ENCODE measurements around the gene KRTAP3-2. TPM values are rescaled to one million over a fixed set of nuclear protein-coding genes. Genes with fewer than 3 reads are reported as not detected.

Gene KRTAP3-2
- total RNA-seq, 4 donors from 2014 or later, result not detected

DNA sequence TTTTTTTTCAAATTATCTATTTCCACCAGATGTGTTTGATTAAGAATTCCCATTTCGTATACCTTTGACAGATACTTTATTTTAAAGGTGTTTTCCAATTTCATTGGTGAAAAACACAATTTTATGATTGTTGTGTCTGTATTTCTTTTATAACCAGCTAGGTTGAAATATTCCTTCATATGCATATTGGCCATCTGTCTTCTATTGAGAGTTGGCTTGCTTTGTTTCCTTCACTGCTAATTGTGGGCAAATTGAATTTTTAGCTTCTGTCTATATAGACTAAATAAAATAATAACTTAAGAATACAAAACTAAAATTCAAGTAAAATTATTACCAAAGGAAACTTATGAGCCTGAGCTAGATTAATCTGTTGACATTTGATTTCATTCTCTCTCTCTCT, 4.6 kb downstream of the KRTAP3-2 start:
- DNase-seq (no peak), ATAC-seq (no peak)
- Histone ChIP-seq H3K4me1 (no peaks in the 10 kb centered on the region), H3K27me3 (peaks cover 0 to 19% (median 0%) of the 10 kb centered on the region in 3 donors), H3K27ac (no peak overlapping the region), H3K9me3 (no peaks in the 10 kb centered on the region), H3K36me3 (no peaks in the 10 kb centered on the region), H3K4me3 (no peak overlapping the region)
- intact Hi-C loops (cut with DNase I; ENCODE audit: low total_unique reads), result no loop called here
- no peak for TF ChIP-seq POLR2A (IDR thresholded peaks at IDR 0.05)
- TF ChIP-seq, protein P1, sequence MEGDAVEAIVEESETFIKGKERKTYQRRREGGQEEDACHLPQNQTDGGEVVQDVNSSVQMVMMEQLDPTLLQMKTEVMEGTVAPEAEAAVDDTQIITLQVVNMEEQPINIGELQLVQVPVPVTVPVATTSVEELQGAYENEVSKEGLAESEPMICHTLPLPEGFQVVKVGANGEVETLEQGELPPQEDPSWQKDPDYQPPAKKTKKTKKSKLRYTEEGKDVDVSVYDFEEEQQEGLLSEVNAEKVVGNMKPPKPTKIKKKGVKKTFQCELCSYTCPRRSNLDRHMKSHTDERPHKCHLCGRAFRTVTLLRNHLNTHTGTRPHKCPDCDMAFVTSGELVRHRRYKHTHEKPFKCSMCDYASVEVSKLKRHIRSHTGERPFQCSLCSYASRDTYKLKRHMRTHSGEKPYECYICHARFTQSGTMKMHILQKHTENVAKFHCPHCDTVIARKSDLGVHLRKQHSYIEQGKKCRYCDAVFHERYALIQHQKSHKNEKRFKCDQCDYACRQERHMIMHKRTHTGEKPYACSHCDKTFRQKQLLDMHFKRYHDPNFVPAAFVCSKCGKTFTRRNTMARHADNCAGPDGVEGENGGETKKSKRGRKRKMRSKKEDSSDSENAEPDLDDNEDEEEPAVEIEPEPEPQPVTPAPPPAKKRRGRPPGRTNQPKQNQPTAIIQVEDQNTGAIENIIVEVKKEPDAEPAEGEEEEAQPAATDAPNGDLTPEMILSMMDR (IDR thresholded peaks at IDR 0.05 in 4 of 5, conservative IDR thresholded peaks at IDR 0.05 in 1 of 5), result no peak
- in situ Hi-C loops (cut with MboI; ENCODE audit: low sequenced_read_pairs in 4 of 4), result no loop called here

DNA sequence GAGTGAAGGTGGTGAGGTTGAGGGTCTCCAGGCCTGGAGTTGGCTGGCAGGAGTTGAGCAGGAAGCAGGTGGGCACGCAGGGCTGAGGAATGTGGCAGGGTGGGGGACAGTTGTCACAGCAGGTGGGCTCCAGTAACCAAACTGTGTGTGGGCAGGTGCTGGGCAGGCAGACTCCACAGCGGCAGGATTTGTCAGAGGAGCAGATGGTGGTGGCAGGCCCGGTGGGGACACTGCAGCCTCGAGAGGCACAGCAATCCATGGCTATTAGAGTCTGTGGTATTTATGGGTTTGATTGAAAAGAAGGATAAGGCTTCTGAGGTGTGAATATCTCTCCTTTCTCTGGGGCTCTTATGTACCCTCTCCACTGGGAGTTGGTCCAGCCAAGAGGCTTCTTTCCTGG, 5.9 kb downstream of the KRTAP3-2 start, which contains the start of gene KRTAP3-3:
Gene KRTAP3-3 (minus strand): TSS at position 326 of the 400 bp plus-strand sequence. CDS start 67 bp downstream, at position 259.
- Histone ChIP-seq H3K27ac (no peak within 1 kb of the TSS), H3K4me1 (no peaks in the 10 kb centered on the region), H3K36me3 (no peaks in the 10 kb centered on the region), H3K4me3 (no peak within 1 kb of the TSS), H3K27me3 (peaks cover 0 to 19% (median 0%) of the 10 kb centered on the region in 3 donors), H3K9me3 (no peaks in the 10 kb centered on the region)
- in situ Hi-C loops (cut with MboI; ENCODE audit: low sequenced_read_pairs in 4 of 4), result no loop called here
- intact Hi-C loops (cut with DNase I; ENCODE audit: low total_unique reads), result no loop called here
- ATAC-seq (no peak), DNase-seq (no peak)
- TF ChIP-seq, protein P1 (IDR thresholded peaks at IDR 0.05 in 4 of 5, conservative IDR thresholded peaks at IDR 0.05 in 1 of 5), result no peak
- no peak for TF ChIP-seq POLR2A (IDR thresholded peaks at IDR 0.05)

DNA sequence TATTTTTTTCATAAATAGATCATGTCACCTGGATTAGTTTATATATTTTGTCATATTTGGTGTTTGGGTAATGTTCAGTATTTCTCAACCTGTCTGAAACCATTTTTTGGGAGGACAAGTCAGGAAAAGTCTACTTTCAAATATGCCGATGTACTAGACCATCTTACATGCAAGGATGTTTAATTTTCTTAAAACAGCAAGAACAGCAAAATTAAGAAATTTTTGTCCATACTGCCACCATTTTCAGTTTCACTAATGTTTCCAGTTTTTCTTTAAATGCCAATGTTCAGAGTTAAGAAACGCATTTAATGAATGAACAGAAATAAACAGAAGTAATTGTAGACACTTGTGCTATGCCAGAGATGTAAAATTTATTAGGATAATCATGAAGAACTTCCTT, 6.6 kb downstream of the KRTAP3-2 start:
- Histone ChIP-seq H3K4me3 (no peak overlapping the region), H3K4me1 (no peaks in the 10 kb centered on the region), H3K36me3 (no peaks in the 10 kb centered on the region), H3K9me3 (no peaks in the 10 kb centered on the region), H3K27ac (no peak overlapping the region), H3K27me3 (peaks cover 0 to 19% (median 0%) of the 10 kb centered on the region in 3 donors)
- TF ChIP-seq POLR2A (IDR thresholded peaks at IDR 0.05), result no peak
- TF ChIP-seq, protein P1 (IDR thresholded peaks at IDR 0.05 in 4 of 5, conservative IDR thresholded peaks at IDR 0.05 in 1 of 5), result no peak
- ATAC-seq, result no peak
- intact Hi-C loops (cut with DNase I; ENCODE audit: low total_unique reads), result no loop called here
- in situ Hi-C loops (cut with MboI; ENCODE audit: low sequenced_read_pairs in 4 of 4), result no loop called here
- DNase-seq, result no peak

DNA sequence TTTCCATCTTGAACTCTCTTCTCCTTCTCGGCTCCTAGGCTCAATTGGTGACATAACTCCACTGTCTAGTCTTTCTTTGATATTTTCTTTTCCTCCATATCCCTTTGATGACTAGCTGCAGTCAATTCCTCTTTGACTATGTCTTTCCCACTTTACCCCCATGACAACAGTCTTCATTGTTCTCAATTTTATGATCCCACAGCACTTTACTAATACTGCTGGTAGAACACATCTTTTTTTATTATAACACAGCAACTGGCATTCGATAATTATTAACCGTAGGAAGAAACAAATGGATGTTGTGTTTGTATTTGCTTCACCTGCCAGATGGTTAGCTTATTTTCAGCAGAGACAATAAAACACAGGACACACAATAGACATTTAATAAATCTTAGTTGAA, 7.0 kb downstream of the KRTAP3-2 start:
- no peak overlapping the region for H3K27ac ChIP-seq
- no peaks in the 10 kb centered on the region for H3K36me3 ChIP-seq
- no peaks in the 10 kb centered on the region for H3K4me1 ChIP-seq
- H3K27me3 ChIP-seq, result peaks cover 0 to 18% (median 0%) of the 10 kb centered on the region in 3 donors
- TF ChIP-seq, protein P1 (IDR thresholded peaks at IDR 0.05 in 4 of 5, conservative IDR thresholded peaks at IDR 0.05 in 1 of 5), result no peak
- TF ChIP-seq POLR2A (IDR thresholded peaks at IDR 0.05), result no peak
- no peak for DNase-seq
- H3K4me3 ChIP-seq, result no peak overlapping the region
- H3K9me3 ChIP-seq, result no peaks in the 10 kb centered on the region
- intact Hi-C loops (cut with DNase I; ENCODE audit: low total_unique reads), result no loop called here
- no peak for ATAC-seq
- in situ Hi-C loops (cut with MboI; ENCODE audit: low sequenced_read_pairs in 4 of 4), result no loop called here

DNA sequence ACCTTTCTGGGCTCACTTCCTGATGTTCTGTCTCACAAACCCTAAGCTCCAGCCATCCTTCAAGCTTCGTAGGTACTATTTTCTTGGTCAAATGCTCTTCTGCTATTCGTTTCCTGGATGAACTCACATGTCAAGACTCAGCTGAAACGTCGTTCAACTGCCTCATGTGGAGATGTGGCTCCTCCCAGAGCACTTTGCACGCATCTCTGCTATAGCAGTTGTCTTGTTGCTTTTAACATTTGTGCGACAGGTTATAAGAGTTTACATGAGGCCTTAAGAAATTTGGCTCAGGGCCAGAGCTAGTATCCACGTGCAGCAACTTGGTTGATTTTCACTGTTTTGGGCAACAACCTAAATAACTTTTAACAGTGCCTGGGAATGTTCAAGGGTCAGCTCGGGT, 12.8 kb downstream of the KRTAP3-2 start:
- TF ChIP-seq POLR2A (IDR thresholded peaks at IDR 0.05), result no peak
- TF ChIP-seq, protein P1 (IDR thresholded peaks at IDR 0.05 in 4 of 5, conservative IDR thresholded peaks at IDR 0.05 in 1 of 5), result no peak
- Histone ChIP-seq H3K27me3 (no peaks in the 10 kb centered on the region), H3K36me3 (no peaks in the 10 kb centered on the region), H3K27ac (no peak overlapping the region), H3K4me1 (no peaks in the 10 kb centered on the region), H3K4me3 (no peak overlapping the region), H3K9me3 (no peaks in the 10 kb centered on the region)
- intact Hi-C loops (cut with DNase I; ENCODE audit: low total_unique reads), result no loop called here
- ATAC-seq (no peak), DNase-seq (no peak)
- in situ Hi-C loops (cut with MboI; ENCODE audit: low sequenced_read_pairs in 4 of 4), result no loop called here
